PC-9 (cell line): ENCODE data around the gene TSHZ2. TPM values are rescaled to one million over a fixed set of nuclear protein-coding genes. Genes with fewer than 3 reads are reported as not detected.

Experiments used
- BruUV-seq: library from RNA; stranded (reverse); fragments of 400-500 nt; replicated peaks from 2 replicates; lab custom pipeline; 2021; lab: Mats Ljungman, UMichigan
- CTCF ChIA-PET: fragments of 300-600 bp; sonication (Branson Sonifier 250); formaldehyde crosslinking; loops from one replicate; lab custom pipeline; 2022; ENCODE audit warnings: antibody characterized with exemption; lab: Charles Lee
- POLR2A ChIA-PET: fragments of 300-600 bp; sonication (Branson Sonifier 250); formaldehyde crosslinking; loops from one replicate; lab custom pipeline; 2022; ENCODE audit warnings: antibody characterized with exemption; ENCODE audit not compliant: unreplicated experiment; lab: Charles Lee
- DNase-seq, 2 experiments: peaks; one replicate each; pipeline versions ENCODE4 v3.0.0 to v3.0.0-alpha.2; 2015 to 2022; ENCODE audit warnings: mixed read lengths in 1 of 2
- H2AFZ ChIP-seq: fragments of 200-600 bp; sonication (generic); 2 replicates; pipeline ENCODE4 v1.8.1; 2017; ENCODE audit warnings: antibody characterized with exemption
- H3F3A ChIP-seq: fragments of 200-600 bp; sonication (generic); 2 replicates; pipeline ENCODE4 v1.8.1; 2017; ENCODE audit warnings: antibody characterized with exemption, mild to moderate bottlenecking, low read depth; ENCODE audit not compliant: insufficient read depth
- H3K27ac ChIP-seq: fragments of 200-600 bp; sonication (generic); 2 replicates; pipeline ENCODE4 v1.6.1; 2016; ENCODE audit warnings: mixed run types
- H3K27me3 ChIP-seq: fragments of 200-600 bp; sonication (generic); 2 replicates; pipeline ENCODE4 v1.6.1; 2016; ENCODE audit warnings: low read depth, mixed run types; ENCODE audit not compliant: insufficient read depth
- H3K36me3 ChIP-seq: fragments of 200-600 bp; sonication (generic); 2 replicates; pipeline ENCODE4 v1.6.1; 2016; ENCODE audit warnings: low read depth, mixed run types
- H3K4me1 ChIP-seq: fragments of 200-600 bp; sonication (generic); replicated peaks from 2 replicates; pipeline ENCODE4 v1.6.1; 2016; ENCODE audit warnings: mixed run types; ENCODE audit not compliant: insufficient read depth
- H3K4me2 ChIP-seq: fragments of 200-600 bp; sonication (generic); 2 replicates; pipeline ENCODE4 v1.6.1; 2017; ENCODE audit warnings: mixed run types
- H3K4me3 ChIP-seq: fragments of 200-600 bp; sonication (generic); 2 replicates; pipeline ENCODE4 v1.6.1; 2016; ENCODE audit warnings: mixed run types
- H3K79me2 ChIP-seq: fragments of 200-600 bp; sonication (generic); 2 replicates; pipeline ENCODE4 v1.6.1; 2017; ENCODE audit warnings: low read depth, mixed run types
- H3K9me2 ChIP-seq: fragments of 200-600 bp; sonication (generic); 2 replicates; pipeline ENCODE4 v1.8.1; 2017; ENCODE audit warnings: mild to moderate bottlenecking; ENCODE audit not compliant: insufficient read depth
- H3K9me3 ChIP-seq: fragments of 200-600 bp; sonication (generic); 2 replicates; pipeline ENCODE4 v1.8.1; 2016; ENCODE audit warnings: low read depth; ENCODE audit not compliant: insufficient read depth
- H4K20me1 ChIP-seq: fragments of 200-600 bp; sonication (generic); 2 replicates; pipeline ENCODE4 v1.8.1; 2017; ENCODE audit not compliant: insufficient read depth
- EZH2 ChIP-seq: fragments of 200-600 bp; sonication (generic); IDR thresholded peaks from 2 replicates; pipeline ENCODE4 v1.8.0; 2017; ENCODE audit warnings: antibody characterized with exemption, low read depth
- intact Hi-C: fragments of 100-400 bp; cut with micrococcal nuclease; formaldehyde crosslinking; loops from one replicate; pipeline ENCODE4 v1.10.0; 2022; ENCODE audit not compliant: unreplicated experiment
- total RNA-seq: library from RNA; stranded (reverse); gene quantifications from 2 replicates; pipeline ENCODE4 v1.2.3, GENCODE V29; 2021
- TF ChIP-seq, protein P1 (sequence below): fragments of 200-600 bp; sonication (generic); conservative IDR thresholded peaks from 2 replicates; pipeline ENCODE4 v1.6.1; 2017; ENCODE audit warnings: mixed run types, antibody characterized with exemption, mild to moderate bottlenecking, moderate library complexity

TSHZ2 gene
- total RNA-seq, 1 experiment from 2014 or later = not detected

DNA sequence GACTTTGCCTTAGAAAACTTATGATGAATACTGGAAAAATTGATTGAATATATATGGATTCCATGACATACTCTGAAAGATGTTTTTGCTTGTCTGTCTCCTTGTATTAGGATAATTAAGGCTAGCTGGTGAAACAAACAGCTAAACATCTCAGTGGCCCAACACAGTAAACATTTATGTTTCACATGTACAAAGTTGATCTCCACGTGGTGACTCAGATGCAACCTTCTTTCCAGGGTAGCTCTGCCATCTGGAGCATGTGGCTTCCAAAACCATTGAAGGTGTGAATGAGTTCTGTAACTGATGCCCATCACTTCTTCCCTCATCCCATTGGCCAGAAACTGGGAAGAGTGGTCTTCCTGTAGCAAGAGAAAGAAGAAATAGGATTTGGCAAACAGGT is 196.3 kb downstream of the TSHZ2 start:
- Histone ChIP-seq H2AFZ (no peak overlapping the region), H3K9me3 (no peaks in the 10 kb centered on the region), H3K9me2 (no peaks in the 10 kb centered on the region), H3F3A (no peaks in the 10 kb centered on the region), H3K4me2 (no peak overlapping the region), H3K36me3 (no peaks in the 10 kb centered on the region), H3K79me2 (no peaks in the 10 kb centered on the region), H3K4me3 (no peak overlapping the region), H4K20me1 (no peaks in the 10 kb centered on the region), H3K27ac (no peak overlapping the region), H3K4me1 (no peaks in the 10 kb centered on the region), H3K27me3 (peaks cover 14% of the 10 kb centered on the region; the same call in 1 of the 2 replicates)
- ChIA-PET POLR2A (no interaction called here), CTCF (no interaction called here)
- BruUV-seq = no TSS peak
- intact Hi-C loops = no loop called here
- no peak for DNase-seq
- TF ChIP-seq, protein P1, sequence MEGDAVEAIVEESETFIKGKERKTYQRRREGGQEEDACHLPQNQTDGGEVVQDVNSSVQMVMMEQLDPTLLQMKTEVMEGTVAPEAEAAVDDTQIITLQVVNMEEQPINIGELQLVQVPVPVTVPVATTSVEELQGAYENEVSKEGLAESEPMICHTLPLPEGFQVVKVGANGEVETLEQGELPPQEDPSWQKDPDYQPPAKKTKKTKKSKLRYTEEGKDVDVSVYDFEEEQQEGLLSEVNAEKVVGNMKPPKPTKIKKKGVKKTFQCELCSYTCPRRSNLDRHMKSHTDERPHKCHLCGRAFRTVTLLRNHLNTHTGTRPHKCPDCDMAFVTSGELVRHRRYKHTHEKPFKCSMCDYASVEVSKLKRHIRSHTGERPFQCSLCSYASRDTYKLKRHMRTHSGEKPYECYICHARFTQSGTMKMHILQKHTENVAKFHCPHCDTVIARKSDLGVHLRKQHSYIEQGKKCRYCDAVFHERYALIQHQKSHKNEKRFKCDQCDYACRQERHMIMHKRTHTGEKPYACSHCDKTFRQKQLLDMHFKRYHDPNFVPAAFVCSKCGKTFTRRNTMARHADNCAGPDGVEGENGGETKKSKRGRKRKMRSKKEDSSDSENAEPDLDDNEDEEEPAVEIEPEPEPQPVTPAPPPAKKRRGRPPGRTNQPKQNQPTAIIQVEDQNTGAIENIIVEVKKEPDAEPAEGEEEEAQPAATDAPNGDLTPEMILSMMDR = no peak
- TF ChIP-seq EZH2 = no peak

- POLR2A ChIA-PET = no interaction called here
- intact Hi-C loops = no loop called here
These were observed 198.0 kb downstream of the TSHZ2 start for GRCh38 chr20:53170196-53170595.

GRCh38 chr20:53171065-53171464 is 198.9 kb downstream of the TSHZ2 start:
- CTCF ChIA-PET = interaction anchor here (0.7 kb wide), 1 partner anchor 1030 kb away, joined by 4 read pairs; no protein-coding TSS in a partner anchor

More at GRCh38 chr20:53170196-53170595, 198.0 kb downstream of the TSHZ2 start:
- Histone ChIP-seq H3K4me1 (no peaks in the 10 kb centered on the region), H3K9me3 (no peaks in the 10 kb centered on the region), H3F3A (no peaks in the 10 kb centered on the region), H3K79me2 (no peaks in the 10 kb centered on the region), H3K4me3 (no peak overlapping the region), H3K27ac (no peak overlapping the region), H3K36me3 (no peaks in the 10 kb centered on the region), H2AFZ (no peak overlapping the region), H3K4me2 (no peak overlapping the region), H3K9me2 (no peaks in the 10 kb centered on the region), H4K20me1 (no peaks in the 10 kb centered on the region), H3K27me3 (peaks cover 22% of the 10 kb centered on the region)
- no peak for TF ChIP-seq EZH2
- TF ChIP-seq, protein P1 = no peak
- DNase-seq = no peak
- no TSS peak for BruUV-seq
- CTCF ChIA-PET = no interaction called here

More at GRCh38 chr20:53171065-53171464, 198.9 kb downstream of the TSHZ2 start:
- intact Hi-C loops = no loop called here
- Histone ChIP-seq H2AFZ (no peak overlapping the region), H3F3A (no peaks in the 10 kb centered on the region), H3K4me1 (no peaks in the 10 kb centered on the region), H3K27ac (no peak overlapping the region), H3K4me2 (no peak overlapping the region), H3K4me3 (no peak overlapping the region), H3K9me3 (no peaks in the 10 kb centered on the region), H3K27me3 (peaks cover 30% of the 10 kb centered on the region), H3K36me3 (no peaks in the 10 kb centered on the region), H4K20me1 (no peaks in the 10 kb centered on the region), H3K79me2 (no peaks in the 10 kb centered on the region), H3K9me2 (no peaks in the 10 kb centered on the region)
- POLR2A ChIA-PET = no interaction called here
- TF ChIP-seq, protein P1 = no peak
- no peak for TF ChIP-seq EZH2
- BruUV-seq = no TSS peak
- DNase-seq = no peak
